Stomach (tissue), 4 donors: ENCODE measurements around the gene ESPL1.

Source experiments
- CTCF ChIP-seq, 7 experiments: fragments of 450-650 bp in 4 of 7; fragments of 200-600 bp in 3 of 7; sonication (generic) in 3 of 7; IDR thresholded peaks; one replicate each; pipeline ENCODE4 v1.5.1; 2016 to 2019; ENCODE audit warnings: antibody characterized with exemption in 7 of 7, control low read depth in 2 of 7, mild to moderate bottlenecking in 1 of 7
- EP300 ChIP-seq: sonication (generic); formaldehyde crosslinking; IDR thresholded peaks from one replicate; pipeline ENCODE4 v1.6.1; 2017; ENCODE audit warnings: antibody characterized with exemption
- POLR2A ChIP-seq, 4 donors: fragments of 450-650 bp; IDR thresholded peaks; one replicate each; pipeline ENCODE4 v1.6.1; 2016; ENCODE audit warnings: antibody characterized with exemption in 4 of 4, control low read depth in 2 of 4, mild to moderate bottlenecking in 1 of 4, moderate library complexity in 1 of 4
- POLR2AphosphoS5 ChIP-seq, 3 donors: sonication (generic); formaldehyde crosslinking; IDR thresholded peaks; one replicate each; pipeline ENCODE4 v1.6.1; 2016; ENCODE audit warnings: antibody characterized with exemption in 3 of 3

GRCh38 chr12:53235742-53236442, 32.2 kb upstream of the ESPL1 start:
- TF ChIP-seq POLR2AphosphoS5 (IDR thresholded peaks at IDR 0.05) (no peak), POLR2A (IDR thresholded peaks at IDR 0.05) (no peak), CTCF (IDR thresholded peaks at IDR 0.05) (no peak), EP300 (no peak)
